Muscle of leg (tissue), 11 donors: ENCODE data around the gene TBX21. TPM values are rescaled to one million over a fixed set of nuclear protein-coding genes. Genes with fewer than 3 reads are reported as not detected.

Experiments used
- DNase-seq: peaks from one replicate; pipeline ENCODE4 v3.0.0; 2013
- H3K27ac ChIP-seq: one replicate; pipeline ENCODE4 v1.5.1; 2013; ENCODE audit warnings: mild to moderate bottlenecking, low read length, control low read depth
- H3K27me3 ChIP-seq: one replicate; pipeline ENCODE4 v1.6.1; 2013; ENCODE audit warnings: low read length; ENCODE audit not compliant: control insufficient read depth, insufficient read depth
- H3K36me3 ChIP-seq: one replicate; pipeline ENCODE4 v1.6.1; 2013; ENCODE audit warnings: low read length; ENCODE audit not compliant: control insufficient read depth, insufficient read depth
- H3K4me1 ChIP-seq: one replicate; pipeline ENCODE4 v1.6.1; 2013; ENCODE audit warnings: low read length; ENCODE audit not compliant: control insufficient read depth, insufficient read depth
- H3K4me3 ChIP-seq: one replicate; pipeline ENCODE4 v1.5.1; 2013; ENCODE audit warnings: low read length, control low read depth
- H3K9me3 ChIP-seq: replicated peaks from 2 replicates; pipeline ENCODE4 v1.6.1; 2013; ENCODE audit warnings: low read depth, low read length; ENCODE audit not compliant: control insufficient read depth
- WGBS: methylation state at CpG from one replicate; pipeline ENCODE4 v1.1.5; 2013; ENCODE audit warnings: missing lambda C conversion rate; ENCODE audit not compliant: insufficient coverage; 5-methylcytosine and 5-hydroxymethylcytosine counted together
- polyA plus RNA-seq, 8 donors: library from polyadenylated mRNA; unstranded; fragments of 120-200 nt; gene quantifications; one replicate each; pipeline versions ENCODE4 v1.2.1 to v1.2.3, GENCODE V29; 2013; ENCODE audit warnings: inconsistent platforms in 1 of 8, low replicate concordance in 1 of 8; ENCODE audit not compliant: insufficient read length in 8 of 8, insufficient read depth in 1 of 8
- total RNA-seq: library from RNA; stranded (reverse); fragments of 120-200 nt; gene quantifications from one replicate; pipeline ENCODE4 v1.2.4, GENCODE V29; 2013

The TBX21 gene
- total and polyA plus RNA-seq, 9 donors, result 0.09 to 0.34 (median 0.17) TPM

DNA sequence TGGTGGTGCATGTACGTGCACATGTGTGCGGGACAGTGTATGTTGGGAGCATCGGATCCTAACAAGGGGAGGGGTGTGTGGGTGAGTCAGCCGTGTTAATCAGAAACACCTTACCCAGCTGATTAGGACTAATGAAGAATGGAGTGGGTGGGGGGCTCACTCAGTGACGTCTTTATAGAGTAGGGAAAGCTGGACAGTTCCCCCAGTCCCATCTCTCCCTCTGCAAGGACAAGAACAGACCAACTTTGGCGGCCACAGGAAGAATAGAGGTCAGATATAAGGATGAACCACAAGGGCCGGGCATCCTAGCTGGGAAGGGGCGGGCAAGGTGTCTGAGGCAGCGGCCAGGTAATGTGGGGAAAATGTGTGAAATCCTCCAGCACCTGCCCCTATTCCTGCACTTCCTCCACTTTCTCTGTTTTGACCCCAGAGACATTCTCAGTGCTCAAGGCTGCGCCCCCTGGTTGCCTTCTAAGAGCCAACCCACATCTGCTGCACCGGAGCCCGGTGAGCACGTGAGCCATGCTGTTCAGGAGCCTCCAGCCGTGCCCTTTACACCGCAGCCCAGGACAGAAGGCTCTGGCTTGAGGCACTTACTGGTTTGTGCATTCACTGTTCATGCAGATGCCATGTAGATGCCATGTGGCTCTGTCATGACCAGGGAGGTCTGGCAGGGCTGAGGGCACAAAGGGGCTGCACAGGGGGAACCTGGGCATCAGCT lies 18.9 kb upstream of the TBX21 start:
- DNase-seq, result no peak
- WGBS, result 22% methylated on average over 12 of the region's 15 CpGs
- Histone ChIP-seq H3K4me1 (peaks cover 3% of the 10 kb centered on the region), H3K27ac (no peak overlapping the region), H3K27me3 (peaks cover 34% of the 10 kb centered on the region), H3K36me3 (peaks cover 20% of the 10 kb centered on the region), H3K4me3 (no peak overlapping the region), H3K9me3 (no peaks in the 10 kb centered on the region)

DNA sequence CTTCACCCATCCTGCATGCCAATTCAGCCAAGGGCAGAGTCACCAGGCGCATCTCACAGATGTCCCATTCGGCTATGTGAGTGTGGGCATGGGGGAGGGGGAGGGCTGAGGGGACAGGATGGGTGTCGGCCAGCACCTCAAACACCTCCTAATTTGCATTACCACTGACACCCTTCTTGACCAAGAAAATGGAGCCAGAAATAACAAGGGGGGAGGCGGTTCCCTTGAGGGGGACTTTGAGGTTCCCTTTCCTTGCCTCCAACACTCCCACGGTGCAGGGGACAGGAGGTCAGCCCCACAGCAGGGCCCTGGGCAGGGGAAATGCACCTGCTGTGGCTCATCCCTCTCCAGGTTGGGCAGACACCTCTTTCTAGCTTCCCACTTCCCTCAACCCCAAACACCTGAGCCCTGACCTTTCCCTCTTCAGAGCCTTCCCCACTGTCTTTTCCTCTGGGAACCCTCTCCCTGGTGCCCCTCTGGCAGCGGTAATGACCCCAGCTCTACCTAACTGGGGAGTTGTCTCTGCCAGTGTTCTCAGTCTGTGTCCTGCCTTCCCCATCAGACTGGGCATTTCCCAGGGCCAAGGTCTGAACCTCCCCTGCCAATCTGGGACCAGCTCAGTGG lies 18.2 kb upstream of the TBX21 start:
- H3K9me3 ChIP-seq, result no peaks in the 10 kb centered on the region
- no peak overlapping the region for H3K4me3 ChIP-seq
- WGBS, result 61% methylated on average over 3 of the region's 6 CpGs
- no peak for DNase-seq
- no peak overlapping the region for H3K27ac ChIP-seq
- peaks cover 17% of the 10 kb centered on the region for H3K36me3 ChIP-seq
- peaks cover 42% of the 10 kb centered on the region for H3K27me3 ChIP-seq
- peaks cover 3% of the 10 kb centered on the region for H3K4me1 ChIP-seq

DNA sequence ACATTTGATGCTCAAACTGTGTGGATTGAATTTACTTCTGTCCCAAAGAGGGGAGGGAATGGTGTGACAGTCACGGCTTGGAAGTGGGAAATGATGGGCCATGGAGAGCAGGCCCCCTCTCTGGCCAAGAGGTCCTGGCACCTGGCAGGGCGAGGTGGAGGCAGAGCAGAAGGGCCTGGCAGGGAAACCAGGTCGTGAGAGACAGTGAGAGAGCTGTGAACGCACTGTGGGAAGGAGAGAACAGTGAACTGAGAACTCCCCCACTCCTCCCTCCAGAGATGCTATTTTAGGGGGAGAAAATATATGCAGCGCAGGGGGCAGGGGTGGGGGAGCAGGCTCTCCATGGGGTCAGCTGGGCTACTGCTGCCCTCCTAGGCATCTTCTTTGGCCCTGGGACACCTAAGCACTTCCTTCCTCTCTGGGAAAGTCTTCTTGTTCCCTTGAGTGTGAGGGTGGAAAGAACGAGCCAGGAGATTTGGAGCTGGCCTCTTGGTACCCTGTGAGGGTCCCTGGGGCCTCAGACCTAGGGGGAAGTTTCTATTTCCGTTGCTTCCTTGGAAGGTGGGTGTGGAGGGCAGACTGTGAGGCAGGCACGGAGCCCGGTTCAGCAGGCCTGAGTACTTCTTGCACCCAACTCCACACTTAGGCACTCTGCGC lies 17.2 kb upstream of the TBX21 start:
- 67% methylated on average over 1 of the region's 10 CpGs for WGBS
- peaks cover 6% of the 10 kb centered on the region for H3K4me1 ChIP-seq
- peaks cover 9% of the 10 kb centered on the region for H3K36me3 ChIP-seq
- DNase-seq, result no peak
- no peak overlapping the region for H3K27ac ChIP-seq
- H3K27me3 ChIP-seq, result peaks cover 51% of the 10 kb centered on the region
- no peaks in the 10 kb centered on the region for H3K9me3 ChIP-seq
- H3K4me3 ChIP-seq, result no peak overlapping the region

DNA sequence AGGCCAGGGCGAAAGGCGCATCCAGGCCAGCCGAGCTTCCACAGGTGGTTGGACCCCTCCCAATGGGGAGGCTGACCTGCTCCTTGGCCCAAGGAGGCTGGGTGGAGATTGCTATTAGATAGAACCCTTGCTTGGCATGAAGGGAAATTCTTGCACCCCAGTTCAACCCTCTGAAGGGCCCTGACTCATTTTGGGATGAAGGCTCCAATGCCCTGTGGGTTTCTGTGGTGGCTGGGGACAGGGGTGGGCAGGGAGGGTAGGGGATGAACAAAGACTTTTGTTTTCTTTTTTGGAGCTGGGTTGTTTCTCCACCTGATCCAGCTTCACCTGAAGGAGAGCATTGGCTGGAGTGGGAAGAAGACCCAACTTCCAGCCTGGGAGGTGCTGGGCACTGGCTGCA lies 16.7 kb upstream of the TBX21 start:
- WGBS, result 28% methylated on average over 2 of the region's 3 CpGs
- DNase-seq, result no peak
- H3K36me3 ChIP-seq, result peaks cover 3% of the 10 kb centered on the region
- H3K27me3 ChIP-seq, result peaks cover 57% of the 10 kb centered on the region
- H3K27ac ChIP-seq, result no peak overlapping the region
- no peaks in the 10 kb centered on the region for H3K9me3 ChIP-seq
- H3K4me1 ChIP-seq, result peaks cover 12% of the 10 kb centered on the region
- H3K4me3 ChIP-seq, result no peak overlapping the region

DNA sequence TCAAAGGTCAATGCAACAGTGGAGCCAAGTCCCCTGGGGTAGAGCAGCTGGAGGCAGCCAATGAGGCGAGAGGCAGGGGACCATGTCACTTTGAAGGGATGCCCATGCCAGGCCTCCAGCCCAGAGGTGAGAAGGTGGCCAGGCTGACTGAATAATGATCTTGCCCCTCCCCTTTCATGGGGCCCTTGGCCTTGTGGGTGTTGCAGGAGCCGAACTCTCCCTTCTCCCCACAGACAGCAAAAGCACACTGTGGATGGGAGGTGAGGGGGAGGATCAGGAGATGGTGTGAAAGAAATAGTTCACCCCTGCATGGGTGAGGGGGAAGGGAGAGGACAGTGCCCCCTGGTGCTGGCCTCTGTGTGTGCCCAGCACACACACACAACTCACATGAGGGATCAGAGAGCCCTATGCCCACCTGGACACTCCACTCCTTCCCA lies 15.8 kb upstream of the TBX21 start:
- H3K27me3 ChIP-seq, result peaks cover 66% of the 10 kb centered on the region
- no peak overlapping the region for H3K4me3 ChIP-seq
- no peaks in the 10 kb centered on the region for H3K36me3 ChIP-seq
- no peak for DNase-seq
- WGBS, result 64% methylated on average over 1 of the region's 2 CpGs
- H3K4me1 ChIP-seq, result peaks cover 12% of the 10 kb centered on the region
- H3K9me3 ChIP-seq, result no peaks in the 10 kb centered on the region
- no peak overlapping the region for H3K27ac ChIP-seq

DNA sequence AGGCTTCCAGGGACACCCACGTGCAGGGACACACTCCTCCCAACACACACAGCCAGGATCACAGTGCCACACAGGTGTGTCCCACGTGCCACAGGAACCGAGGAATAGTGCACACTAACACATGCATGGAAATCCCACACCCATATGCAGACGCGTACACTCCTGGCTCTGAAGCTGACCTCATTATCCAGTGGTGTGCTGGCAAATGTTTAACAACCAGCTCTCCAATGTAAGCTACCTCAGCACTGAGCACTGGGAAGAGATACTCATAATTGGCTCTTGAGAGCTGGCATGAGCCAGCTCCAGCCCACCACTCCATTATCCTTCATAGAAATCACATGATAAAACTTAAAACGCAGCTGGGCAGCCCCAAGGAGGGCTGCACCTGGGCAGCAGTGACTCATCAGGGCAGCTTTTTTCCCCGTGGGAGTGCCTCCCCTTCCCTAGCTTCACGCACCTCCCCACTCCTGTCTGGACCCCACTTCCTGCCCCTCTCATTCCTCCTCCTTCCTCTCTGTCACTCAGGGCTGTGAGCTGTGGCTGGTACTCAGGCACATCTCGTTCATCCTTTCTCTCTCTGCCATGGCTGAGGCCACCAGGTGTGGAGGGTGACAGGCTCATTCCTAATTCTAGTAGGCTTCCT lies 14.9 kb upstream of the TBX21 start:
- 17% methylated on average over 8 of the region's 9 CpGs for WGBS
- Histone ChIP-seq H3K4me1 (peaks cover 12% of the 10 kb centered on the region), H3K9me3 (no peaks in the 10 kb centered on the region), H3K36me3 (no peaks in the 10 kb centered on the region), H3K4me3 (no peak overlapping the region), H3K27me3 (peaks cover 67% of the 10 kb centered on the region), H3K27ac (no peak overlapping the region)
- no peak for DNase-seq

DNA sequence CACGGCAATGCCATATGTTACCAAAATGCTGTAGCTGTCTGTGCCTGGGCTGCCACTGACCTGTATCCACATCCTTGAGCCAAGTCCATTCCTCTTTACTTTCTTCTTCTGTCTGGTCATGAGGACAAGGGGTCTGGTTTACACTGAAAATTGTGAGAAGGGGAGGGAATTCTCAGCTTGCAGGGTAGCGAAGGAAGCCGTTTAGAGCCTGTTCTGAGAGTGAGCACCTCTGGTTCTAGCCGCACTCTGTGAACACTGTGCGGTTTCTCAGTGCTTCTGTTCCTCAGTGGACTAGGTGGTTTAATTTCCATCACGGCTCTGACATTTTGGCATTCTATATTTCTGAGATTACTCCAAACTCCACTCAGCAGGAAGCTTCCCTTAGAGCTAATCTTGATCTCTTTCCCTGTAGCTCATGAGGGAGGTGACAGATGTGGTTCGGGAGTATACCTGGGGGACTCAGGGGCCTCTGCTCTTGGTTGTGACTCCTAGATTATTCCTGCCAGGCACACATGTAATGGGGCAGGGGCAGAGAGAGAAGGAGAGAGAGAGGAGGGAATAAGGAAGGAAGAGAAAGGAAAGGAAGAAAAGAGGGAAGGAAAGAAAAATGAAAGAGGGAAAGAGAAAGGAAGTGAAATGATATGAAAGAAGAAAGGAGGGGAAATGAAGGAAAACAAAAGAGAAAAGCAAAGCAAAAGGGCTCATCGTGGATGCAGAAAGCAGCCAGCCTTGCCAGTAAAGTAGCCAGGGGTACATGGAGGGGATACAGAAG lies 14.2 kb upstream of the TBX21 start:
- Histone ChIP-seq H3K9me3 (no peaks in the 10 kb centered on the region), H3K4me3 (no peak overlapping the region), H3K4me1 (peaks cover 9% of the 10 kb centered on the region), H3K27me3 (peaks cover 64% of the 10 kb centered on the region), H3K27ac (no peak overlapping the region), H3K36me3 (no peaks in the 10 kb centered on the region)
- no peak for DNase-seq
- WGBS, result 29% methylated on average over 4 of the region's 8 CpGs

DNA sequence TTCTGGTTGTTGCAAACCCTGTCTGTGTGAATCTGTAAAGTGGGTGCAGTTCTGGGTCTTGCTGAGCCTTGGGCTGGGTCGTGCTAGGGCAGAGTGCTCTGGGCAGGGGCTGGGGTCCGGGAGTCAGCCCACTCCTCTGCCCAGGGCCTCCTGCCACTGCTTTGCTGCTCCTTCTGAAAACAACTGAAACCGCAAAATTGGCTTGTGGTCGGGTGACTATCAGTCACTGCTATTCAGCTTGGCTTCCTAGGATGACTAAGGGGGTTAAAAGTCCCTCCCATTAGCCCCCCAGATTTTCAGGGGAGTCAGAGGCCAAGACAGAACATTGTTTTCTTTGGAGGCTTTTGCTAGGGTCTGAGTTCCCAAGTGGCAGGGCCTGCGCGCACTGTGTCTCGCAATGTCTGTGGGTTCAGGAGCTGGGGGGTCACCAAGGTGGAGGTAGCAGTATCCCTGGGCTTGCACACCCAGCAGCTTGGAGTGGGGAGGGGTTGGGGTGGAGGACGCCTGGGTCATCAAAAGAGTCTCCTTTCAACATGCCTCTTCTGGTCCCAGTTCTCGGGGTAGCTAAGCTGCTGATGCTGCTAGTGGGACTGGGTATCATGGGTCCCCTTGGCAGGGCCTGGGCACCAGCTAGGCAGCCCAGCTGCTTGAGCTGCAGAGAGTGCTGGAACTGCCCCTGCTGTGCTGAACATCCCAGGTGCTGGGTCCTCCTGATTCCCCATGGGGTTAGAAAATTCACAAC lies 13.5 kb upstream of the TBX21 start:
- peaks cover 64% of the 10 kb centered on the region for H3K27me3 ChIP-seq

DNA sequence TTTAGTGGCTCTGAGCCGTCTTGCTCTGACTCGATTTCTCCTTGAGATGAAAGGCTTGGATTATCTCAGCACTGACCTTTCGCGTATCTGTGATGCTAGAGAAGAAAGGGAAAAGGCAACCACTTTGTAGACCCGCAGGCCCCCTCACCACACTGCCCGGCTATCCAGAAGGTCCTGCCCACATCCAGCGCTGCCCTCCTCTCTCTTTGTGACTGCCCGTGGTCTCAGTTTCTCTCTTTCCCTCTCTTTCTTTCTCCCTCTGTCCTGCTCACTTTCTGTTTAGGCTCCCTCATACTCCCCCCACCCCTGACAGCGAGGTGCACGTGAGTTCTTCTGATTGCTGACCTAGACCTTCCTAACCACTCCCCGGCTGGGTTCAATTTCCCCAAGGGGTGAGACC lies 12.8 kb upstream of the TBX21 start:
- Histone ChIP-seq H3K27me3 (peaks cover 64% of the 10 kb centered on the region), H3K9me3 (no peaks in the 10 kb centered on the region), H3K27ac (no peak overlapping the region), H3K36me3 (no peaks in the 10 kb centered on the region), H3K4me3 (no peak overlapping the region), H3K4me1 (peaks cover 9% of the 10 kb centered on the region)
- DNase-seq, result no peak
- 71% methylated on average over 3 of the region's 11 CpGs for WGBS

More for the DNA sequence above, 13.5 kb upstream of the TBX21 start:
- H3K4me1 ChIP-seq, result peaks cover 9% of the 10 kb centered on the region
- H3K27ac ChIP-seq, result no peak overlapping the region
- H3K36me3 ChIP-seq, result no peaks in the 10 kb centered on the region
- no peaks in the 10 kb centered on the region for H3K9me3 ChIP-seq
- WGBS, result 81% methylated on average over 6 of the region's 9 CpGs
- DNase-seq, result no peak
- H3K4me3 ChIP-seq, result no peak overlapping the region
